RWPE2 (cell line): ENCODE measurements around the gene ARL5A.

Experiments used
- ATAC-seq: fragments of 200-7000 bp; cut with Tn5 transposase; 3 replicates; pipeline ENCODE4 v1.9.1; 2021; ENCODE audit warnings: low read depth
- DNase-seq: peaks from one replicate; pipeline ENCODE4 v3.0.0-alpha.2; 2020; ENCODE audit warnings: low spot score
- H3K27ac ChIP-seq: fragments of 450-650 bp; 2 replicates; pipeline ENCODE4 v1.5.1; 2017; ENCODE audit warnings: mild to moderate bottlenecking; ENCODE audit not compliant: poor library complexity, severe bottlenecking
- H3K27me3 ChIP-seq: fragments of 250-450 bp; sonication (Bioruptor Pico); 2 replicates; pipeline ENCODE4 v1.5.1; 2021; ENCODE audit warnings: mild to moderate bottlenecking, moderate library complexity; ENCODE audit not compliant: insufficient read depth, poor library complexity, severe bottlenecking
- H3K36me3 ChIP-seq: fragments of 250-450 bp; sonication (Bioruptor Pico); 2 replicates; pipeline ENCODE4 v1.5.1; 2020; ENCODE audit warnings: low read depth, mild to moderate bottlenecking, moderate library complexity
- H3K4me1 ChIP-seq: fragments of 250-450 bp; sonication (Bioruptor Pico); 2 replicates; pipeline ENCODE4 v1.5.1; 2021; ENCODE audit warnings: mild to moderate bottlenecking, moderate library complexity; ENCODE audit not compliant: insufficient read depth, poor library complexity, severe bottlenecking
- H3K4me3 ChIP-seq: fragments of 250-450 bp; sonication (Bioruptor Pico); 2 replicates; pipeline ENCODE4 v1.5.1; 2021; ENCODE audit warnings: mild to moderate bottlenecking, moderate library complexity; ENCODE audit not compliant: severe bottlenecking
- H3K9me3 ChIP-seq: fragments of 250-450 bp; sonication (Bioruptor Pico); 2 replicates; pipeline ENCODE4 v1.5.1; 2021; ENCODE audit warnings: mild to moderate bottlenecking, moderate library complexity; ENCODE audit not compliant: severe bottlenecking
- TF ChIP-seq, protein P1 (sequence below): fragments of 450-650 bp; IDR thresholded peaks from one replicate; pipeline ENCODE4 v1.5.1; 2017; ENCODE audit warnings: mild to moderate bottlenecking, moderate library complexity; ENCODE audit not compliant: poor library complexity, severe bottlenecking

The ARL5A gene

DNA sequence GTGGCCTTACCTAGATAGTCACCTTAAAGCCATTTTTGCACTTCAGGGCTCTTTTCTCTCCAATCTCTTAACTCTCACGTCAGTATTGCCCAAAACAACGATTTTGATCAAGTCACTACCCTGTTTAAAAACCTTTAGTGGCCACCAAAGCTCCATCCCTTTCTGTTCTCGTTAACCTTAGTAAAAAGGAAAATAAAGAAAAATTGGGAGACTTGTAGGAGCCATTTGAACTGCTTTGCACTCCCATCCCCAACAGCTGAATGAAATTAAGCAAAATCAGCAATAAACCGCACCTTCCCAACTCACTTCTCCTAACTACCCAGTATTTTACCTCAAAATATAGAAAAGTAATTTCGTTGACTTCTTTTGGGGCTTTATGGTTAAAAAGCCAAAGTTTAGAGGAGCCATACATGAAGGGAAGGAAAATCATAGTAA lies 686 bp upstream of the ARL5A start:
- H3K27ac ChIP-seq: no peak overlapping the region
- DNase-seq: no peak
- TF ChIP-seq, protein P1, sequence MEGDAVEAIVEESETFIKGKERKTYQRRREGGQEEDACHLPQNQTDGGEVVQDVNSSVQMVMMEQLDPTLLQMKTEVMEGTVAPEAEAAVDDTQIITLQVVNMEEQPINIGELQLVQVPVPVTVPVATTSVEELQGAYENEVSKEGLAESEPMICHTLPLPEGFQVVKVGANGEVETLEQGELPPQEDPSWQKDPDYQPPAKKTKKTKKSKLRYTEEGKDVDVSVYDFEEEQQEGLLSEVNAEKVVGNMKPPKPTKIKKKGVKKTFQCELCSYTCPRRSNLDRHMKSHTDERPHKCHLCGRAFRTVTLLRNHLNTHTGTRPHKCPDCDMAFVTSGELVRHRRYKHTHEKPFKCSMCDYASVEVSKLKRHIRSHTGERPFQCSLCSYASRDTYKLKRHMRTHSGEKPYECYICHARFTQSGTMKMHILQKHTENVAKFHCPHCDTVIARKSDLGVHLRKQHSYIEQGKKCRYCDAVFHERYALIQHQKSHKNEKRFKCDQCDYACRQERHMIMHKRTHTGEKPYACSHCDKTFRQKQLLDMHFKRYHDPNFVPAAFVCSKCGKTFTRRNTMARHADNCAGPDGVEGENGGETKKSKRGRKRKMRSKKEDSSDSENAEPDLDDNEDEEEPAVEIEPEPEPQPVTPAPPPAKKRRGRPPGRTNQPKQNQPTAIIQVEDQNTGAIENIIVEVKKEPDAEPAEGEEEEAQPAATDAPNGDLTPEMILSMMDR: no peak

DNA sequence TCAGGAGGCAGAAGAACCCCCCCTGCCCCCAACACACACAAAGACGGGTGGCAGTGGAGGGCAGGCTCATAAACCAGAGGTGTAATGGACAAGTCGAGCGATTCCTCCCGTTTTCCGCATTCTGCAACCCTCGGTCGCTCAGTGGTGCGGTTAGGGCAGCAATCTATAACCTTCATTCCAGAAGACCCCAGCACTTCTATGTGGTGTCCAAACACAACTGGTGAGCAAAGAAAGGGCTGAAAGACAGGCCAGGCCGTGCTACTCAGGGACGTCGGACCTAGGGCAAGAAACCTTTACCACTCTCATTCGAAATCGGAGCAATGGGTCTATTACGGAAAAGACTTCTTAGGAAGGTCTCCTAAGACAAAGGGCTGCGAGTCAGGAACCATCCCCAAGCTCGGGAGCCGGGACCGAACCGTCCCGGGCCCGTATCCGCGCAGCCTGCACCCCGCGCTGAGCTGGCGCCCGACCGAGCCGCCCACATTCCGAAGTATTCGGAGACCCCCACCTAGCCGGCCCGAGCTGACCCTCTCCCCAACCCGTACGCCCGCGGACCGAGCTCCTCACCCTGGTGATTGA lies 568 bp downstream of the ARL5A start:
- H3K27ac ChIP-seq: peak overlapping the region; percentile 31
- H3K4me1 ChIP-seq: peaks cover 8% of the 10 kb centered on the region

More for the DNA sequence above, 686 bp upstream of the ARL5A start:
- peaks cover 8% of the 10 kb centered on the region for H3K4me1 ChIP-seq
- no peaks in the 10 kb centered on the region for H3K36me3 ChIP-seq
- ATAC-seq: no peak
- no peaks in the 10 kb centered on the region for H3K27me3 ChIP-seq
- no peaks in the 10 kb centered on the region for H3K9me3 ChIP-seq
- H3K4me3 ChIP-seq: peak overlapping the region; percentile 88

GRCh38 chr2:151826737-151827157 lies 1.5 kb downstream of the ARL5A start:
- ATAC-seq: no peak
- H3K9me3 ChIP-seq: no peaks in the 10 kb centered on the region
- TF ChIP-seq, protein P1: no peak
- no peak overlapping the region for H3K27ac ChIP-seq
- DNase-seq: no peak
- H3K36me3 ChIP-seq: no peaks in the 10 kb centered on the region; the same call in 1 of the 2 replicates
- peak overlapping the region; percentile 88 for H3K4me3 ChIP-seq
- peaks cover 8% of the 10 kb centered on the region for H3K4me1 ChIP-seq
- H3K27me3 ChIP-seq: no peaks in the 10 kb centered on the region

More for the DNA sequence above, 568 bp downstream of the ARL5A start:
- no peaks in the 10 kb centered on the region for H3K9me3 ChIP-seq
- TF ChIP-seq, protein P1: no peak
- no peak for DNase-seq
- no peaks in the 10 kb centered on the region for H3K27me3 ChIP-seq
- peak; percentile 30 for ATAC-seq
- no peaks in the 10 kb centered on the region; the same call in 1 of the 2 replicates for H3K36me3 ChIP-seq
- peak overlapping the region; percentile 88 for H3K4me3 ChIP-seq

GRCh38 chr2:151824886-151825285 lies 3.3 kb downstream of the ARL5A start:
- Histone ChIP-seq H3K36me3 (no peaks in the 10 kb centered on the region; the same call in 1 of the 2 replicates), H3K27ac (no peak overlapping the region), H3K9me3 (peaks cover 2% of the 10 kb centered on the region), H3K4me3 (no peak overlapping the region), H3K27me3 (no peaks in the 10 kb centered on the region), H3K4me1 (peaks cover 8% of the 10 kb centered on the region)
- ATAC-seq (no peak), DNase-seq (no peak)
- TF ChIP-seq, protein P1: no peak

- DNase-seq: no peak
- Histone ChIP-seq H3K27ac (no peak overlapping the region), H3K36me3 (no peaks in the 10 kb centered on the region; the same call in 1 of the 2 replicates)
These were observed 4.6 kb downstream of the ARL5A start for GRCh38 chr2:151823651-151824050.

More at GRCh38 chr2:151823651-151824050, 4.6 kb downstream of the ARL5A start:
- Histone ChIP-seq H3K9me3 (peaks cover 2% of the 10 kb centered on the region), H3K4me1 (peaks cover 5% of the 10 kb centered on the region), H3K27me3 (no peaks in the 10 kb centered on the region), H3K4me3 (no peak overlapping the region)
- TF ChIP-seq, protein P1: no peak
- ATAC-seq: no peak
